ENCODE results near the gene ZNF789. TPM values are rescaled to one million over a fixed set of nuclear protein-coding genes. Genes with fewer than 3 reads are reported as not detected.

The ZNF789 gene
- total and polyA plus RNA-seq, 2 of the 13 experiments (the other 11 are each of a cell fraction or from before 2014, with no cell fraction given), result 19.8 to 25.1 TPM

DNA sequence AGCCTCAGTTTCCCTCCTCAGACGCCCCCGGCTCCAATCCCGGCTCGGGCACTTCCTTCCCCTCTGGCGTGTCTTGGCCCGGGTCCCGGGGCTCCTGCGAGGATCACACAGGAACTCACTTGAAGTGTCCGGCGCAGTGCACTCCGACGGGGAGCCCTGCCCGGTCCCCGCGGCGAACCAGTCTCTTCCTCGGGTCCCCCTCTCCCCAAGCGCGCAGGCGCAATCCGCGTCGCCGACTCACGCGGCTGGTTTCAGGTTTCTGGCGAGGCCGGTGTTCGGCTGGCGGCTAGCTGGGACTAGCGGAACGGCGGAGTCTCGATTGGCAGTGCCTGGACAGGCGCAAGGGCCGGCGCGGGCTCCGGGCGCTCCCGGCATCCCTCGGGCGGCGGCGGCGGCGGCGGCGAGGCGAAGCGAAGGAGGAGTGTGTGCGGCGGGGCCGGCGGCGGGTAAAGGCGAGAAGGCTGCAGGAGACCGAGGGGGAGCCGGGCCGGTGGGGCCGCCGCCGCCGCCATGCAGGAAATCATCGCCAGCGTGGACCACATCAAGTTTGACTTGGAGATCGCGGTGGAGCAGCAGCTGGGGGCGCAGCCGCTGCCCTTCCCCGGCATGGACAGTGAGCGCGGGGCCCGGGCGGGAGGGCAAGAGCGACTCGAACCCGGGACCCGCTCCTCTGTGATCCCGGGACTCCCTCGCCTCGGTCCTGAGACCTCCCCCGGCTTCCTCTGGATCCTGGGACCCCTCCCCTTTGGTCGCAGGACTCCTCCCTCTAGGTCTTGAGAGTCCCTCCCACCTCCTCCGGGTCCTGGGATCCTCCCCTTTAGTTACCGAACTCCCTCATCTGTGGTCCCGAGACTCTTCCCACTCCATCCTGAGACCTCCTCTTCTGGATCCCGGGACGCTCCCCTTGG, 33.9 kb upstream of the ZNF789 start, which contains the start of the genes CPSF4 and PTCD1 (continued):
- peak; percentile 45; the same call in 1 of the 2 replicates for TF ChIP-seq SOX5 (CRISPR knock-in tag; IDR thresholded peaks at IDR 0.05; ENCODE audit: borderline replicate concordance)
- TF ChIP-seq, protein P1, sequence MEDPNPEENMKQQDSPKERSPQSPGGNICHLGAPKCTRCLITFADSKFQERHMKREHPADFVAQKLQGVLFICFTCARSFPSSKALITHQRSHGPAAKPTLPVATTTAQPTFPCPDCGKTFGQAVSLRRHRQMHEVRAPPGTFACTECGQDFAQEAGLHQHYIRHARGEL (CRISPR knock-in tag; IDR thresholded peaks at IDR 0.05), result no peak
- TF ChIP-seq, protein P2, sequence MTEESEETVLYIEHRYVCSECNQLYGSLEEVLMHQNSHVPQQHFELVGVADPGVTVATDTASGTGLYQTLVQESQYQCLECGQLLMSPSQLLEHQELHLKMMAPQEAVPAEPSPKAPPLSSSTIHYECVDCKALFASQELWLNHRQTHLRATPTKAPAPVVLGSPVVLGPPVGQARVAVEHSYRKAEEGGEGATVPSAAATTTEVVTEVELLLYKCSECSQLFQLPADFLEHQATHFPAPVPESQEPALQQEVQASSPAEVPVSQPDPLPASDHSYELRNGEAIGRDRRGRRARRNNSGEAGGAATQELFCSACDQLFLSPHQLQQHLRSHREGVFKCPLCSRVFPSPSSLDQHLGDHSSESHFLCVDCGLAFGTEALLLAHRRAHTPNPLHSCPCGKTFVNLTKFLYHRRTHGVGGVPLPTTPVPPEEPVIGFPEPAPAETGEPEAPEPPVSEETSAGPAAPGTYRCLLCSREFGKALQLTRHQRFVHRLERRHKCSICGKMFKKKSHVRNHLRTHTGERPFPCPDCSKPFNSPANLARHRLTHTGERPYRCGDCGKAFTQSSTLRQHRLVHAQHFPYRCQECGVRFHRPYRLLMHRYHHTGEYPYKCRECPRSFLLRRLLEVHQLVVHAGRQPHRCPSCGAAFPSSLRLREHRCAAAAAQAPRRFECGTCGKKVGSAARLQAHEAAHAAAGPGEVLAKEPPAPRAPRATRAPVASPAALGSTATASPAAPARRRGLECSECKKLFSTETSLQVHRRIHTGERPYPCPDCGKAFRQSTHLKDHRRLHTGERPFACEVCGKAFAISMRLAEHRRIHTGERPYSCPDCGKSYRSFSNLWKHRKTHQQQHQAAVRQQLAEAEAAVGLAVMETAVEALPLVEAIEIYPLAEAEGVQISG (CRISPR knock-in tag; IDR thresholded peaks at IDR 0.05), result peak; percentile 96
- TF ChIP-seq HNRNPUL1 (IDR thresholded peaks at IDR 0.05; ENCODE audit: low read depth, low read length), result peak; percentile 58; the same call in 1 of the 2 replicates
- 0 out of 2 replicates have a peak, but pooled peaks have one; percentile 27 for TF ChIP-seq MEIS1 (CRISPR knock-in tag; IDR thresholded peaks at IDR 0.05; ENCODE audit: borderline replicate concordance)
- TF ChIP-seq ZBTB7B (CRISPR knock-in tag; IDR thresholded peaks at IDR 0.05), result 0 out of 2 replicates have a peak, but pooled peaks have one; percentile 23
- TF ChIP-seq, protein P3, sequence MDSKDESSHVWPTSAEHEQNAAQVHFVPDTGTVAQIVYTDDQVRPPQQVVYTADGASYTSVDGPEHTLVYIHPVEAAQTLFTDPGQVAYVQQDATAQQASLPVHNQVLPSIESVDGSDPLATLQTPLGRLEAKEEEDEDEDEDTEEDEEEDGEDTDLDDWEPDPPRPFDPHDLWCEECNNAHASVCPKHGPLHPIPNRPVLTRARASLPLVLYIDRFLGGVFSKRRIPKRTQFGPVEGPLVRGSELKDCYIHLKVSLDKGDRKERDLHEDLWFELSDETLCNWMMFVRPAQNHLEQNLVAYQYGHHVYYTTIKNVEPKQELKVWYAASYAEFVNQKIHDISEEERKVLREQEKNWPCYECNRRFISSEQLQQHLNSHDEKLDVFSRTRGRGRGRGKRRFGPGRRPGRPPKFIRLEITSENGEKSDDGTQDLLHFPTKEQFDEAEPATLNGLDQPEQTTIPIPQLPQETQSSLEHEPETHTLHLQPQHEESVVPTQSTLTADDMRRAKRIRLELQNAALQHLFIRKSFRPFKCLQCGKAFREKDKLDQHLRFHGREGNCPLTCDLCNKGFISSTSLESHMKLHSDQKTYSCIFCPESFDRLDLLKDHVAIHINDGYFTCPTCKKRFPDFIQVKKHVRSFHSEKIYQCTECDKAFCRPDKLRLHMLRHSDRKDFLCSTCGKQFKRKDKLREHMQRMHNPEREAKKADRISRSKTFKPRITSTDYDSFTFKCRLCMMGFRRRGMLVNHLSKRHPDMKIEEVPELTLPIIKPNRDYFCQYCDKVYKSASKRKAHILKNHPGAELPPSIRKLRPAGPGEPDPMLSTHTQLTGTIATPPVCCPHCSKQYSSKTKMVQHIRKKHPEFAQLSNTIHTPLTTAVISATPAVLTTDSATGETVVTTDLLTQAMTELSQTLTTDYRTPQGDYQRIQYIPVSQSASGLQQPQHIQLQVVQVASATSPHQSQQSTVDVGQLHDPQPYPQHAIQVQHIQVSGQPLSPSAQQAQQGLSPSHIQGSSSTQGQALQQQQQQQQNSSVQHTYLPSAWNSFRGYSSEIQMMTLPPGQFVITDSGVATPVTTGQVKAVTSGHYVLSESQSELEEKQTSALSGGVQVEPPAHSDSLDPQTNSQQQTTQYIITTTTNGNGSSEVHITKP (CRISPR knock-in tag; IDR thresholded peaks at IDR 0.05; ENCODE audit: low read depth), result no peak
- peak; percentile 70 for TF ChIP-seq ZNF317 (CRISPR knock-in tag; IDR thresholded peaks at IDR 0.05)
- TF ChIP-seq, protein P4, sequence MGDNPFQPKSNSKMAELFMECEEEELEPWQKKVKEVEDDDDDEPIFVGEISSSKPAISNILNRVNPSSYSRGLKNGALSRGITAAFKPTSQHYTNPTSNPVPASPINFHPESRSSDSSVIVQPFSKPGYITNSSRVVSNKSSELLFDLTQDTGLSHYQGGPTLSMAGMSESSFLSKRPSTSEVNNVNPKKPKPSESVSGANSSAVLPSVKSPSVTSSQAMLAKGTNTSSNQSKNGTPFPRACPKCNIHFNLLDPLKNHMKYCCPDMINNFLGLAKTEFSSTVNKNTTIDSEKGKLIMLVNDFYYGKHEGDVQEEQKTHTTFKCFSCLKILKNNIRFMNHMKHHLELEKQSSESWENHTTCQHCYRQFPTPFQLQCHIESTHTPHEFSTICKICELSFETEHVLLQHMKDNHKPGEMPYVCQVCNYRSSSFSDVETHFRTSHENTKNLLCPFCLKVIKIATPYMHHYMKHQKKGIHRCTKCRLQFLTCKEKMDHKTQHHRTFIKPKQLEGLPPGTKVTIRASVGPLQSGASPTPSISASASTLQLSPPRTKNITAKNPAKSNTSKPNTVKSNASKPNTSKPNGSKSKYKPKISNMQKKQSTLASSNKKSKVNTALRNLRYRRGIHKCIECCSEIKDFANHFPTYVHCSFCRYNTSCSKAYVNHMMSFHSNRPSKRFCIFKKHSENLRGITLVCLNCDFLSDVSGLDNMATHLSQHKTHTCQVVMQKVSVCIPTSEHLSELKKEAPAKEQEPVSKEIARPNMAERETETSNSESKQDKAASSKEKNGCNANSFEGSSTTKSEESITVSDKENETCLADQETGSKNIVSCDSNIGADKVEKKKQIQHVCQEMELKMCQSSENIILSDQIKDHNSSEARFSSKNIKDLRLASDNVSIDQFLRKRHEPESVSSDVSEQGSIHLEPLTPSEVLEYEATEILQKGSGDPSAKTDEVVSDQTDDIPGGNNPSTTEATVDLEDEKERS (CRISPR knock-in tag; IDR thresholded peaks at IDR 0.05), result no peak
- TF ChIP-seq GPN1 (CRISPR knock-in tag; IDR thresholded peaks at IDR 0.05; ENCODE audit: borderline replicate concordance), result no peak
- no peak for TF ChIP-seq ZNF3 (CRISPR knock-in tag; IDR thresholded peaks at IDR 0.05)
- 0 out of 2 replicates have a peak, but pooled peaks have one; percentile 24 for TF ChIP-seq ZNF292 (CRISPR knock-in tag; IDR thresholded peaks at IDR 0.05; ENCODE audit: borderline replicate concordance, low read depth)
- TF ChIP-seq FOXK2 (IDR thresholded peaks at IDR 0.05), result no peak
- no peak for TF ChIP-seq MTA1 (CRISPR knock-in tag; IDR thresholded peaks at IDR 0.05; ENCODE audit: borderline replicate concordance)
- peak; percentile 62; the same call in 1 of the 2 replicates for TF ChIP-seq DNMT1 (CRISPR knock-in tag; IDR thresholded peaks at IDR 0.05)
- TF ChIP-seq, protein P5, sequence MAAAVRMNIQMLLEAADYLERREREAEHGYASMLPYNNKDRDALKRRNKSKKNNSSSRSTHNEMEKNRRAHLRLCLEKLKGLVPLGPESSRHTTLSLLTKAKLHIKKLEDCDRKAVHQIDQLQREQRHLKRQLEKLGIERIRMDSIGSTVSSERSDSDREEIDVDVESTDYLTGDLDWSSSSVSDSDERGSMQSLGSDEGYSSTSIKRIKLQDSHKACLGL (CRISPR knock-in tag; IDR thresholded peaks at IDR 0.05), result peak; percentile 87
- TF ChIP-seq GFI1 (CRISPR knock-in tag; IDR thresholded peaks at IDR 0.05; ENCODE audit: borderline replicate concordance), result peak; percentile 80; the same call in 1 of the 2 replicates
- TF ChIP-seq ZNF234 (CRISPR knock-in tag; conservative IDR thresholded peaks at IDR 0.05), result no peak

All from HepG2 (cell line).